Measurements from ENCODE around the gene AP2A2.

Gene AP2A2

DNA sequence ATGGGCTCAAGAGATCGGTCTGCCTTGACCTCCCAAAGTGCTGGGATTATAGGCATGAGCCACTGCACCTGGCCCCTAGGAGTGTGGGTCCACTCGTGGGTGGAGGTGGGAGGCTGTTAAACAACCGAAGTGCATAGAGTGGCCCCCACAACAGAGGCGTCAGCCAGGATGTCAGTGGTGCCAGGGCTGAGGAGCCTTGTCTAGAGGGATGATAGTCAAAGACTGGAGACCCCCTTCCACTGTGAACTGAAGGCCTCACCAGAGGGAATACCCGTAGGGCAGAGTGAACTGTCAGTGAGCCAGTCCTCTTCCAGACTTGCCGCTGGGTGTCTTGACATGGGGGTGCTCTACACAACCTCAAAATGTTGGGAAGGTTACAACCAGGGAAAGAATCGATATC, 38.2 kb downstream of the AP2A2 start:
- peaks cover 19% of the 10 kb centered on the region for H3K36me3 ChIP-seq (ENCODE audit: low read depth)
- no peak overlapping the region for H3K27ac ChIP-seq (ENCODE audit: poor library complexity, severe bottlenecking)
- no peaks in the 10 kb centered on the region for H3K27me3 ChIP-seq (ENCODE audit: insufficient read depth, poor library complexity, severe bottlenecking)
- H3K9me3 ChIP-seq (ENCODE audit: severe bottlenecking) = no peaks in the 10 kb centered on the region
- DNase-seq (ENCODE audit: low spot score) (no peak), ATAC-seq (ENCODE audit: low read depth) (no peak)
- H3K4me1 ChIP-seq (ENCODE audit: insufficient read depth, poor library complexity, severe bottlenecking) = no peaks in the 10 kb centered on the region
- no peak overlapping the region for H3K4me3 ChIP-seq (ENCODE audit: severe bottlenecking)
- TF ChIP-seq, protein P1, sequence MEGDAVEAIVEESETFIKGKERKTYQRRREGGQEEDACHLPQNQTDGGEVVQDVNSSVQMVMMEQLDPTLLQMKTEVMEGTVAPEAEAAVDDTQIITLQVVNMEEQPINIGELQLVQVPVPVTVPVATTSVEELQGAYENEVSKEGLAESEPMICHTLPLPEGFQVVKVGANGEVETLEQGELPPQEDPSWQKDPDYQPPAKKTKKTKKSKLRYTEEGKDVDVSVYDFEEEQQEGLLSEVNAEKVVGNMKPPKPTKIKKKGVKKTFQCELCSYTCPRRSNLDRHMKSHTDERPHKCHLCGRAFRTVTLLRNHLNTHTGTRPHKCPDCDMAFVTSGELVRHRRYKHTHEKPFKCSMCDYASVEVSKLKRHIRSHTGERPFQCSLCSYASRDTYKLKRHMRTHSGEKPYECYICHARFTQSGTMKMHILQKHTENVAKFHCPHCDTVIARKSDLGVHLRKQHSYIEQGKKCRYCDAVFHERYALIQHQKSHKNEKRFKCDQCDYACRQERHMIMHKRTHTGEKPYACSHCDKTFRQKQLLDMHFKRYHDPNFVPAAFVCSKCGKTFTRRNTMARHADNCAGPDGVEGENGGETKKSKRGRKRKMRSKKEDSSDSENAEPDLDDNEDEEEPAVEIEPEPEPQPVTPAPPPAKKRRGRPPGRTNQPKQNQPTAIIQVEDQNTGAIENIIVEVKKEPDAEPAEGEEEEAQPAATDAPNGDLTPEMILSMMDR (IDR thresholded peaks at IDR 0.05; ENCODE audit: poor library complexity, severe bottlenecking) = no peak

DNA sequence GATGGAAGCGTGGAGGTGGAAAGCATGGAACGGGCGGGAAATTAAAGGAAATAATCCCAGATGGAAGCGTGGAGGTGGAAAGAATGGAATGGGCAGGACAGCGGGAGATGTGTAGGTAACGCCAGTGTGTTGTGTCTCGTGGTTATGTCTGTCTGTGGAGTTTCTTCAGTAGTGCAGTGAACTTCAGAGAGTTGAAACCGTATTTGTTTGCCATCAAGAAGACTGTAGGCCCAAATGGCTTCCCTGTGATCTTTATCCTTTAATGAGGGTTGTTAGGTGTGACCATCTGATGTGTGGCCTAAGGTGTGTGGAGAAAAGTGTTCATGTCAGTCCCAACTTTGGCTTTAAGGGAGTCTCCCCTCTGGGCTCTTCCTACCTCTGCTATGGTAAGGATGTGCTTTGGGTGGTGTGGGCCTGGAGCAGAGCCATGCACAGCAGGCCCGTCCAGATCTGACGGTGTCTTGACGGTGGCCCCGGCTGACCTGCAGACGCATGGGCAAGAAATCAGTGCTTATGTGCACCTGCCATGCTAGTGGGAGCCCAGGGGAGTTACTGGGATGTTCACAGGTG, 39.6 kb downstream of the AP2A2 start:
- DNase-seq (ENCODE audit: low spot score) (no peak), ATAC-seq (ENCODE audit: low read depth) (no peak)
- peaks cover 21% of the 10 kb centered on the region; the same call in 1 of the 2 replicates for H3K36me3 ChIP-seq (ENCODE audit: low read depth)
- H3K27me3 ChIP-seq (ENCODE audit: insufficient read depth, poor library complexity, severe bottlenecking) = no peaks in the 10 kb centered on the region
- H3K9me3 ChIP-seq (ENCODE audit: severe bottlenecking) = no peaks in the 10 kb centered on the region
- H3K27ac ChIP-seq (ENCODE audit: poor library complexity, severe bottlenecking) = no peak overlapping the region
- TF ChIP-seq, protein P1 (IDR thresholded peaks at IDR 0.05; ENCODE audit: poor library complexity, severe bottlenecking) = no peak
- H3K4me1 ChIP-seq (ENCODE audit: insufficient read depth, poor library complexity, severe bottlenecking) = no peaks in the 10 kb centered on the region
- H3K4me3 ChIP-seq (ENCODE audit: severe bottlenecking) = no peak overlapping the region

DNA sequence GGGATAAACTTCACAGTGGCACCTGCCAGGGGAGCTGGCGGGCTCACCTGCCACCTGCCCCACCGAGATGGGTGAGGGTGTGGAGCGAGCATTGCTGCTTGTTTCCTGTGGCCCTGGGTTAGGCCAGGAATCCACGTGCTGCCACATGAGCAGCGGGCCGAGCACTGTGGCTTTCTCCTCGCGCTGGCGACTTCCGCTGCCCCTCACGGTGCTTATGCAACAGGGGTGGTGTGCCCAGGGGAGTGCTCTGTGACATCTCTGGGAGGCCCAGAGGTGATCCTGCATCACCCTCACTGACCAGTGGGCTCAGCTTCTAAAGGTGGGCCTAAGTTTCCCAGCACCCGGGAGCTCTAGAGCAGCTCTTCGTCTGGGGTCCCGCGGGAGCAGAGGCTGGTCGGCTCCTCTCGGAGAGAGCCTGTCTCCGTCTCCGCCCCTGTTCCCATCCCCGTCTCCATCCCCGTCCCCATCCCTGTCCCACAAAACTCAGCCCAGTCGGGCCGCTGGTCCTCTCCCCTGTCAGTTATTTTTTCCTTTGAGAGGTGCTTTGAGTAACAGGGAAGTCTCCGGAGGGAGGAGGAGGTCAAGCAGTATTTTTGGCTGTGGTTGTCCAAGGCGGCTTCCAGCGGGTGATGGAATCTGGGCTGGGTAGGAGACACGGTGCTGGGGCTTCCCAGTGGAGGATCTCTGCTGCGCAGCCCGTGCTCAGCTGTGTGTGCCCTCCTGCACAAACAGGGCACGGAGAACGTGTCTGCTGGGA, 42.5 kb downstream of the AP2A2 start:
- Histone ChIP-seq H3K27me3 (ENCODE audit: insufficient read depth, poor library complexity, severe bottlenecking) (no peaks in the 10 kb centered on the region), H3K36me3 (ENCODE audit: low read depth) (peaks cover 25% of the 10 kb centered on the region), H3K9me3 (ENCODE audit: severe bottlenecking) (no peaks in the 10 kb centered on the region), H3K4me3 (ENCODE audit: severe bottlenecking) (no peak overlapping the region), H3K4me1 (ENCODE audit: insufficient read depth, poor library complexity, severe bottlenecking) (no peaks in the 10 kb centered on the region), H3K27ac (ENCODE audit: poor library complexity, severe bottlenecking) (no peak overlapping the region)
- ATAC-seq (ENCODE audit: low read depth) (no peak; the same call in 2 of the 3 replicates), DNase-seq (ENCODE audit: low spot score) (no peak)
- TF ChIP-seq, protein P1 (IDR thresholded peaks at IDR 0.05; ENCODE audit: poor library complexity, severe bottlenecking) = no peak

DNA sequence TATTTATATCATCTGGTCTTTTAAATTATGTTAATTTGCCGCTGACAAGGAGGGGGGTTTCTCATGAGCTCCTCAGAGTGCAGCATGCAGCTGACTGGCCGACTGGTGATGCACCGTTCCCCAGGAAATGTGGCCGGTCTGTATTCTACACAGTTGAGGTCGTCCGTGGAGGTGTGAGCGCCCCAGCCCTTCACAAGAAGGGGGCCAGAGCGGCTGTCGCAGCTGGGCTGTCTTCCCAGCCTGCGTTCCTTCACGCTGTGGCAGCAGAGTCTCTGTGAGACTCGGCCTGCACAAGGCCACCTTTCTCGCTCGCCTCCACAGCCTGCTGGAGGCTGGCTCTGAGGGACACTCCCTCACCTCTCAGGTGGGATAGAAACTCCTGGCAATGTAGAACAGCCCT, 43.2 kb downstream of the AP2A2 start:
- H3K27me3 ChIP-seq (ENCODE audit: insufficient read depth, poor library complexity, severe bottlenecking) = no peaks in the 10 kb centered on the region
- H3K36me3 ChIP-seq (ENCODE audit: low read depth) = peaks cover 29% of the 10 kb centered on the region
- ATAC-seq (ENCODE audit: low read depth) (no peak), DNase-seq (ENCODE audit: low spot score) (no peak)
- no peaks in the 10 kb centered on the region for H3K9me3 ChIP-seq (ENCODE audit: severe bottlenecking)
- H3K4me1 ChIP-seq (ENCODE audit: insufficient read depth, poor library complexity, severe bottlenecking) = no peaks in the 10 kb centered on the region
- TF ChIP-seq, protein P1 (IDR thresholded peaks at IDR 0.05; ENCODE audit: poor library complexity, severe bottlenecking) = no peak
- no peak overlapping the region for H3K27ac ChIP-seq (ENCODE audit: poor library complexity, severe bottlenecking)
- no peak overlapping the region for H3K4me3 ChIP-seq (ENCODE audit: severe bottlenecking)
